Renal cortical epithelial cell (primary cell): ENCODE results near the gene LRP1B. TPM values are rescaled to one million over a fixed set of nuclear protein-coding genes. Genes with fewer than 3 reads are reported as not detected.
"Not testable (repeated sequence)": the region's sequence is repeated elsewhere in the genome, so short reads cannot be mapped to it uniquely, and the experiment has no call there.

Experiments used
- DNase-seq: peaks from one replicate; pipeline ENCODE4 v3.0.0-alpha.2; 2011; ENCODE audit warnings: low read depth
- total RNA-seq: library from RNA; depleted of rRNA; stranded (reverse); fragments of >200 nt; gene quantifications from 2 replicates; pipeline ENCODE4 v1.2.3, GENCODE V29; 2014

Gene LRP1B
- total RNA-seq, 1 donor from 2014 or later = 4.3 TPM

- DNase-seq = no peak
Measured at GRCh38 chr2:141889788-141890187, 241.0 kb downstream of the LRP1B start.

- DNase-seq = no peak
Measured at GRCh38 chr2:141888987-141889555, 241.7 kb downstream of the LRP1B start.

GRCh38 chr2:141887363-141887762 lies 243.5 kb downstream of the LRP1B start:
- no peak for DNase-seq

GRCh38 chr2:141878016-141878415 lies 252.8 kb downstream of the LRP1B start:
- DNase-seq = no peak

GRCh38 chr2:141871913-141872634 lies 258.7 kb downstream of the LRP1B start:
- no peak for DNase-seq

- no peak for DNase-seq
Measured at GRCh38 chr2:141869572-141869971, 261.2 kb downstream of the LRP1B start.

GRCh38 chr2:141863964-141864363 lies 266.9 kb downstream of the LRP1B start:
- DNase-seq = no peak

GRCh38 chr2:141856215-141856919 lies 274.4 kb downstream of the LRP1B start:
- DNase-seq = no peak

- DNase-seq = no peak
Measured at GRCh38 chr2:141848191-141848590, 282.6 kb downstream of the LRP1B start.

- no peak for DNase-seq
Measured at GRCh38 chr2:141844231-141844630, 286.6 kb downstream of the LRP1B start.

- DNase-seq = no peak
Measured at GRCh38 chr2:141835103-141835502, 295.7 kb downstream of the LRP1B start.

GRCh38 chr2:141828761-141829160 lies 302.1 kb downstream of the LRP1B start:
- DNase-seq = no peak

- DNase-seq = no peak
Measured at GRCh38 chr2:141824790-141825189, 306.0 kb downstream of the LRP1B start.

GRCh38 chr2:141820893-141821292 lies 309.9 kb downstream of the LRP1B start:
- no peak for DNase-seq

- not testable (repeated sequence) for DNase-seq
Measured at GRCh38 chr2:141815320-141815719, 315.5 kb downstream of the LRP1B start.

GRCh38 chr2:141814150-141814549 lies 316.7 kb downstream of the LRP1B start:
- no peak for DNase-seq

GRCh38 chr2:141810148-141810547 lies 320.7 kb downstream of the LRP1B start:
- DNase-seq = no peak

- DNase-seq = no peak
Measured at GRCh38 chr2:141806090-141806489, 324.7 kb downstream of the LRP1B start.

GRCh38 chr2:141805302-141805701 lies 325.5 kb downstream of the LRP1B start:
- DNase-seq = no peak

- no peak for DNase-seq
Measured at GRCh38 chr2:141796449-141796848, 334.4 kb downstream of the LRP1B start.

GRCh38 chr2:141791521-141791920 lies 339.3 kb downstream of the LRP1B start:
- DNase-seq = peak; percentile 11

- DNase-seq = no peak
Measured at GRCh38 chr2:141782574-141782973, 348.2 kb downstream of the LRP1B start.

- no peak for DNase-seq
Measured at GRCh38 chr2:141778315-141778835, 352.4 kb downstream of the LRP1B start.
